Endothelial cell of umbilical vein (primary cell): Measurements from ENCODE around the gene LRRC27.
"Not testable (repeated sequence)": the region's sequence is repeated elsewhere in the genome, so short reads cannot be mapped to it uniquely, and the experiment has no call there.

Experiments
- CTCF ChIP-seq, 2 donors: IDR thresholded peaks; 1 replicate in 1 of 2; 2 replicates in 1 of 2; pipeline ENCODE4 v1.5.1; 2011; ENCODE audit warnings: low read length in 2 of 2, mild to moderate bottlenecking in 2 of 2, moderate library complexity in 2 of 2, control low read depth in 1 of 2, inconsistent platforms in 1 of 2, low read depth in 1 of 2; ENCODE audit not compliant: insufficient read depth in 1 of 2; ENCODE audit errors: extremely low read depth in 1 of 2
- POLR2A ChIP-seq: IDR thresholded peaks from 2 replicates; pipeline ENCODE4 v1.6.1; 2012; ENCODE audit warnings: low read depth, mild to moderate bottlenecking, control low read depth, low read length

- not testable (repeated sequence) for TF ChIP-seq POLR2A; CTCF (IDR thresholded peaks at IDR 0.05; ENCODE audit: extremely low read depth in 1 of 2, insufficient read depth in 1 of 2, low read depth in 1 of 2, low read length in 2 of 2)
Observed at GRCh38 chr10:132380986-132381385, 49.0 kb downstream of the LRRC27 start.
